Measurements from ENCODE around the gene MOBP. TPM values are rescaled to one million over a fixed set of nuclear protein-coding genes. Genes with fewer than 3 reads are reported as not detected.

The MOBP gene
- total and polyA plus RNA-seq, 2 of the 8 experiments (the other 6 are each of a cell fraction or from before 2014, with no cell fraction given) = 0.06 to 0.50 TPM

- no peaks in the 10 kb centered on the region for H3K27me3 ChIP-seq (replicated peaks in 1 of 4; ENCODE audit: control insufficient read depth in 3 of 4, extremely low read depth in 1 of 4, insufficient read depth in 3 of 4, low read length in 3 of 4)
- no peak overlapping the region for H3K27ac ChIP-seq (ENCODE audit: low read depth, low read length)
- H3K23ac ChIP-seq (ENCODE audit: insufficient read length) = no peak overlapping the region
- FAIRE-seq (no peak), DNase-seq (ENCODE audit: low read depth in 1 of 2, low spot score in 2 of 2) (no peak)
- no peak overlapping the region for H4K5ac ChIP-seq (ENCODE audit: insufficient read length, low read depth, low read length)
- POLR2A ChIA-PET (ENCODE audit: partially characterized antibody) = no interaction called here
- no peak overlapping the region for H2BK12ac ChIP-seq (ENCODE audit: low read depth, low read length)
- H3K9me3 ChIP-seq (ENCODE audit: insufficient read depth in 2 of 2, low read depth in 1 of 2, low read length in 1 of 2) = no peaks in the 10 kb centered on the region
- H3K4ac ChIP-seq (replicated peaks; ENCODE audit: insufficient read length, low read depth, low read length) = peak overlapping the region; percentile 72
- no peak overlapping the region for H2AK5ac ChIP-seq (ENCODE audit: low read depth, low read length)
- no peak overlapping the region for H2BK120ac ChIP-seq (replicated peaks; ENCODE audit: low read depth, low read length)
- H2BK15ac ChIP-seq (ENCODE audit: low read length) = peak overlapping the region; percentile 88; the same call in 1 of the 2 replicates
- CTCF ChIA-PET (ENCODE audit: partially characterized antibody) = interaction anchor here (0.6 to 1.3 kb wide), 2 partner anchors 9 to 135 kb away, joined by 3 to 4 read pairs; no protein-coding TSS in a partner anchor
- no peaks in the 10 kb centered on the region for H3K36me3 ChIP-seq (ENCODE audit: control insufficient read depth in 2 of 4, insufficient read depth in 4 of 4, low read length in 3 of 4)
- no peak overlapping the region; the same call in 1 of the 2 replicates for H2BK5ac ChIP-seq (ENCODE audit: low read depth, low read length)
- no peaks in the 10 kb centered on the region for H3K4me1 ChIP-seq (replicated peaks in 1 of 4; ENCODE audit: control insufficient read depth in 3 of 4, insufficient read depth in 4 of 4, low read length in 3 of 4)
- no peak overlapping the region for H3K4me3 ChIP-seq (ENCODE audit: extremely low read depth in 1 of 4, insufficient read depth in 2 of 4, low read depth in 3 of 4, low read length in 4 of 4)
- no peaks in the 10 kb centered on the region for H3K79me1 ChIP-seq (ENCODE audit: low read depth, low read length)
- H4K20me1 ChIP-seq (replicated peaks in 1 of 2; ENCODE audit: control insufficient read depth in 1 of 2, insufficient read depth in 2 of 2, low read length in 2 of 2) = no peaks in the 10 kb centered on the region
- H3K14ac ChIP-seq (ENCODE audit: insufficient read length) = no peak overlapping the region
- H3K18ac ChIP-seq (ENCODE audit: extremely low read depth, low read length) = no peak overlapping the region; the same call in 1 of the 2 replicates
- no peak overlapping the region for H4K91ac ChIP-seq (replicated peaks; ENCODE audit: insufficient read length, low read length)
- H2AFZ ChIP-seq (ENCODE audit: low read length) = no peak overlapping the region
- H3K79me2 ChIP-seq (ENCODE audit: control insufficient read depth in 1 of 2, insufficient read depth in 2 of 2, low read length in 2 of 2) = no peaks in the 10 kb centered on the region
- H3K9ac ChIP-seq (replicated peaks in 1 of 4; ENCODE audit: extremely low read depth in 1 of 4, low read depth in 3 of 4, low read length in 3 of 4) = no peak overlapping the region
- WGBS, 2 experiments (ENCODE audit: extremely low coverage in 1 of 2, insufficient coverage in 1 of 2, insufficient read length in 1 of 2, insufficient replicate concordance in 2 of 2, low coverage in 1 of 2, low lambda C conversion rate in 2 of 2, missing lambda C conversion rate in 1 of 2) = 92% methylated on average over 8 of the region's 8 CpGs; no CpG with 5 or more reads in 1 of the 2 experiments
- H3K56ac ChIP-seq (replicated peaks; ENCODE audit: insufficient read length, low read depth, low read length) = no peak overlapping the region
- no peak overlapping the region for H2BK20ac ChIP-seq (ENCODE audit: low read length)
- no peaks in the 10 kb centered on the region for H3K23me2 ChIP-seq (ENCODE audit: low read depth, low read length)
- no peak overlapping the region for H3K4me2 ChIP-seq (ENCODE audit: insufficient read depth in 1 of 2, low read depth in 2 of 2, low read length in 2 of 2)
- no peak overlapping the region for H4K8ac ChIP-seq (ENCODE audit: extremely low read depth, insufficient read depth, low read length)
- TF ChIP-seq EGR1 (IDR thresholded peaks at IDR 0.05; ENCODE audit: borderline replicate concordance, low read depth, low read length) (no peak), SRF (IDR thresholded peaks at IDR 0.05; ENCODE audit: low read depth, low read length) (no peak), JUND (IDR thresholded peaks at IDR 0.05; ENCODE audit: low read length) (no peak), ZNF274 (IDR thresholded peaks at IDR 0.05; ENCODE audit: borderline replicate concordance, extremely low read depth, low read length) (no peak), ATF2 (IDR thresholded peaks at IDR 0.05; ENCODE audit: low read length) (no peak), BACH1 (IDR thresholded peaks at IDR 0.05; ENCODE audit: low read length) (no peak), RAD21 (IDR thresholded peaks at IDR 0.05 in 1 of 2, conservative IDR thresholded peaks at IDR 0.05 in 1 of 2; ENCODE audit: low read depth in 2 of 2, low read length in 2 of 2) (no peak), ATF3 (IDR thresholded peaks at IDR 0.05; ENCODE audit: insufficient read depth, low read depth, low read length) (no peak), RNF2 (IDR thresholded peaks at IDR 0.05; ENCODE audit: borderline replicate concordance, low read depth, low read length, missing control alignments, poor library complexity, severe bottlenecking) (no peak), TBP (IDR thresholded peaks at IDR 0.05; ENCODE audit: low read depth, low read length) (no peak)
Observed at GRCh38 chr3:39550354-39551051, 83.0 kb downstream of the MOBP start.

Measured in H1 (cell line).